ENCODE results near the gene GALNT9.

DNA sequence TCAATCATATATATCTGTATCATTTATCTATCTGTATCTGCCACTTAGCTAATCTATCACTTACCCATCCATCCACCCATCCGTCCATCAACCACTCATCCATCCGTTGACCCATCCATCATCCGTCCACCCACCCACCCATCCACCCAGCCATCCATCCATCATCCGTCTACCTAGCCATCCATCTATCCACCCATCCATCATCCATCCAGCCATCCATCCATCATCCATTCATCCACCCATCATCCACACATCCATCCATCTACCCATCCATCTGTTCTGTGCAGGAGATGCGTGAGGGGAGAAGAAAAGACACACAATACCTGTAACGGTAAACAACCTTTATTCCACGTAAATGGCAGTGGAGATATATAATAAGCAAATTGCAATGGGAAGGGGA is 165.0 kb downstream of the GALNT9 start:
- TF ChIP-seq, protein P1, sequence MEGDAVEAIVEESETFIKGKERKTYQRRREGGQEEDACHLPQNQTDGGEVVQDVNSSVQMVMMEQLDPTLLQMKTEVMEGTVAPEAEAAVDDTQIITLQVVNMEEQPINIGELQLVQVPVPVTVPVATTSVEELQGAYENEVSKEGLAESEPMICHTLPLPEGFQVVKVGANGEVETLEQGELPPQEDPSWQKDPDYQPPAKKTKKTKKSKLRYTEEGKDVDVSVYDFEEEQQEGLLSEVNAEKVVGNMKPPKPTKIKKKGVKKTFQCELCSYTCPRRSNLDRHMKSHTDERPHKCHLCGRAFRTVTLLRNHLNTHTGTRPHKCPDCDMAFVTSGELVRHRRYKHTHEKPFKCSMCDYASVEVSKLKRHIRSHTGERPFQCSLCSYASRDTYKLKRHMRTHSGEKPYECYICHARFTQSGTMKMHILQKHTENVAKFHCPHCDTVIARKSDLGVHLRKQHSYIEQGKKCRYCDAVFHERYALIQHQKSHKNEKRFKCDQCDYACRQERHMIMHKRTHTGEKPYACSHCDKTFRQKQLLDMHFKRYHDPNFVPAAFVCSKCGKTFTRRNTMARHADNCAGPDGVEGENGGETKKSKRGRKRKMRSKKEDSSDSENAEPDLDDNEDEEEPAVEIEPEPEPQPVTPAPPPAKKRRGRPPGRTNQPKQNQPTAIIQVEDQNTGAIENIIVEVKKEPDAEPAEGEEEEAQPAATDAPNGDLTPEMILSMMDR (IDR thresholded peaks at IDR 0.05) = no peak
- TF ChIP-seq POLR2AphosphoS5 (IDR thresholded peaks at IDR 0.05) (no peak), POLR2A (IDR thresholded peaks at IDR 0.05; ENCODE audit: low read depth) (no peak)
